Large intestine (tissue), 3 donors: ENCODE results near the gene KRTAP5-2. TPM values are rescaled to one million over a fixed set of nuclear protein-coding genes. Genes with fewer than 3 reads are reported as not detected.
A peak's percentile ranks its signal among the peaks of the same experiment; 100 is the strongest.

Experiments
- DNase-seq, 2 donors: peaks; one replicate each; pipeline versions ENCODE4 v3.0.0 to v3.0.0-alpha.2; 2013
- H3K27ac ChIP-seq: one replicate; pipeline ENCODE4 v1.5.1; 2013; ENCODE audit warnings: low read length
- H3K27me3 ChIP-seq: 2 replicates; pipeline ENCODE4 v1.6.1; 2013; ENCODE audit warnings: low read length; ENCODE audit not compliant: control insufficient read depth, insufficient read depth
- H3K36me3 ChIP-seq: 2 replicates; pipeline ENCODE4 v1.6.1; 2013; ENCODE audit warnings: low read length; ENCODE audit not compliant: control insufficient read depth, insufficient read depth
- H3K4me1 ChIP-seq: one replicate; pipeline ENCODE4 v1.6.1; 2013; ENCODE audit warnings: low read length; ENCODE audit not compliant: control insufficient read depth, insufficient read depth
- H3K4me3 ChIP-seq: one replicate; pipeline ENCODE4 v1.5.1; 2013; ENCODE audit warnings: low read length
- H3K9me3 ChIP-seq: one replicate; pipeline ENCODE4 v1.6.1; 2013; ENCODE audit warnings: mild to moderate bottlenecking, low read depth, low read length, moderate library complexity; ENCODE audit not compliant: control insufficient read depth
- WGBS: methylation state at CpG from one replicate; pipeline ENCODE4 v1.1.5; 2013; ENCODE audit warnings: low lambda C conversion rate; ENCODE audit not compliant: insufficient coverage; 5-methylcytosine and 5-hydroxymethylcytosine counted together
- polyA plus RNA-seq: library from polyadenylated mRNA; unstranded; fragments of 120-200 nt; gene quantifications from one replicate; pipeline ENCODE4 v1.2.1, GENCODE V29; 2013

KRTAP5-2 gene
- polyA plus RNA-seq, 1 donor, result 0.42 TPM

DNA sequence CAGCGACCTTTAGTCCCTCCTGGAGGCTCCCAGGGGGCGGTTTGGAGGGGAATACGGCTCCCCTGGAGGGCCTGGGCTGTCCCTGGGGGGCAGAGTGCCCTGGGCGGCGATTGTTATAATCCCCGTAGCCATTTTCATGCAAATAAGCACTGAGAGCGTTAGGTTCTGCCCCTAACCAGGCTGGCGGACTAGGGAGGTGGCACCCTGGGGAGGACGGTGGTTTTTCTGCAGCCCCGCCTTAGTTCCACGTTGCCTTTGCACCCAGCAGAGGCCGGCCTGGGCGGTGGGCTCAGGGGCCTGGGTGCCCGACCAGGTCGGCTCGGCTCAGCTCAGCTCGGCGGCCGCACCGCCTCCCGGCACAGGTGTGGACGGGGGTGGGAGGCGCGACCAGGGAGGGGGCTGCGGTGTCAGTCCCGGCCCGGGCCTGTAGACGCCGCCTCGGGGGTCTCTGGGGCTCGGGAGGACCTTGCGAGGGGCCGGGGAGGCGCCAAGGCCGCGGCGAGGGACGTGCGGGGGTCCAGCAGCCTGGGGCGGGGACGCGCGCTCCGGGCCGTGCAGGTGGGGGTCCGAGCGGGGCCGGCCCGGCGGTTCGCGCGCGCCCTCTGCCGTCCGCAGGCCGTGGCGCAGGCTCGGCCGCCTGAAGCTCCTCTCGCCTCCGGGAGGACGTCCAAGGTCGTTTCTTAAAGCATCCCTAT, 23.7 kb downstream of the KRTAP5-2 start:
- Histone ChIP-seq H3K36me3 (no peaks in the 10 kb centered on the region), H3K4me3 (peak overlapping the region; percentile 49), H3K27ac (peak overlapping the region; percentile 86), H3K9me3 (peaks cover 8% of the 10 kb centered on the region), H3K4me1 (peaks cover 30% of the 10 kb centered on the region), H3K27me3 (peaks cover 16% of the 10 kb centered on the region)
- WGBS, result no CpG with 5 or more reads among the region's 64 CpGs
- DNase-seq, result peak; percentile 69 to 86

- DNase-seq, result no peak
- no CpG with 5 or more reads among the region's 7 CpGs for WGBS
- Histone ChIP-seq H3K4me1 (peaks cover 35% of the 10 kb centered on the region), H3K9me3 (peaks cover 8% of the 10 kb centered on the region), H3K36me3 (no peaks in the 10 kb centered on the region), H3K27me3 (peaks cover 16% of the 10 kb centered on the region), H3K27ac (peak overlapping the region; percentile 86), H3K4me3 (peak overlapping the region; percentile 49)
These were observed 24.2 kb downstream of the KRTAP5-2 start for GRCh38 chr11:1573903-1574237.

DNA sequence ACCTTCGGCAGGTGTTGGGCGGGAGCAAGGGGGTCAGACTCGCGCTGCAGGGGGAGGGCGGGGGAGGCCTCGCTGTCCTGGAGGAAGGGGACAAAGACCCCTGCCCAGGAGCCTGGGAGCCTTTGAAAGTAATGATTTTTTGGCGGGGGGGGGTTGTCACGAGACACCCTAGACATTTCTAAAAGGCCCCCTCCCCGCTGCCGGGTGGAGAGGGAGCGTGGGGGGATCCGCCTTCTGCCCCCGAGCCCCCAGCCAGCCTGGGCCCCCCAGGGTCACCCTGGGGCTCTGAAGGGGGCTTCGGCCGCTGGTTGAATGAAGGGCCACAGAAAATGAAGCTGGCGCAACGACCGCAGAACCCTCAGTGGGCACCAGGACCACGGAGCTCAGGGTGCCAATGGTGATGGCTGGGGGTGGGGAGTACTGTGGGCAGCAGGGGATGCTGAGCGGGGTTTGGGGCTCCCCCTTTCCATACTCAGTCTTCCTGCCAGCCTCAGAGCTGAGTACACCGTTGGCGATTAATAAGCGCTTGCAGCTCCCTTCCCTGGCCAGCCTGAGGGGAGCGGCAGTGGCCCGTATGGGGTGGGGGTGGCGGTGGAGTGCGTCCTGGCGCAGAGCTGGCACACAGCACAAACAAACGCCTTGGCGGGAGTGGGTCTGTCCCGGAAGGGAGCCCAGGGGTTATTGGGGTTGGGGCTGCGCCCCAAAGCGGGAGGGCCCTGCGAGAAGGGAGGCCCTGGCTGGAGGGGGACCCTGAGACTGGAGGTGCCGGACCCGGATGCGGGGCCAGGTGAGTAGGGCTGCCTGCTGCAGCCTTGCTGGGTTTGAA, 24.8 kb downstream of the KRTAP5-2 start:
- Histone ChIP-seq H3K36me3 (no peaks in the 10 kb centered on the region), H3K27ac (peak overlapping the region; percentile 86), H3K4me3 (peak overlapping the region; percentile 49), H3K9me3 (peaks cover 3% of the 10 kb centered on the region), H3K4me1 (peaks cover 41% of the 10 kb centered on the region), H3K27me3 (peaks cover 16% of the 10 kb centered on the region)
- peak in 1 of 2 donors; percentile 79 for DNase-seq
- WGBS, result no CpG with 5 or more reads among the region's 37 CpGs

GRCh38 chr11:1572197-1573076, 25.7 kb downstream of the KRTAP5-2 start, which contains the start of gene DUSP8:
Gene DUSP8 (minus strand): TSS chr11:1572271. CDS start chr11:1565826, 6,445 bp downstream.
- no CpG with 5 or more reads among the region's 124 CpGs for WGBS
- DNase-seq, result peak; percentile 95
- H3K9me3 ChIP-seq, result no peaks in the 10 kb centered on the region
- H3K27me3 ChIP-seq, result peaks cover 16% of the 10 kb centered on the region
- H3K4me3 ChIP-seq, result peak within 1 kb of the TSS; percentile 73
- H3K36me3 ChIP-seq, result no peaks in the 10 kb centered on the region
- peaks cover 50% of the 10 kb centered on the region for H3K4me1 ChIP-seq
- peak within 1 kb of the TSS; percentile 86 for H3K27ac ChIP-seq

GRCh38 chr11:1571760-1572196, 26.3 kb downstream of the KRTAP5-2 start:
- DNase-seq, result no peak
- no peak overlapping the region for H3K27ac ChIP-seq
- H3K4me1 ChIP-seq, result peaks cover 56% of the 10 kb centered on the region
- peaks cover 16% of the 10 kb centered on the region for H3K27me3 ChIP-seq
- peak overlapping the region; percentile 73 for H3K4me3 ChIP-seq
- H3K9me3 ChIP-seq, result no peaks in the 10 kb centered on the region
- WGBS, result no CpG with 5 or more reads among the region's 91 CpGs
- H3K36me3 ChIP-seq, result no peaks in the 10 kb centered on the region

DNA sequence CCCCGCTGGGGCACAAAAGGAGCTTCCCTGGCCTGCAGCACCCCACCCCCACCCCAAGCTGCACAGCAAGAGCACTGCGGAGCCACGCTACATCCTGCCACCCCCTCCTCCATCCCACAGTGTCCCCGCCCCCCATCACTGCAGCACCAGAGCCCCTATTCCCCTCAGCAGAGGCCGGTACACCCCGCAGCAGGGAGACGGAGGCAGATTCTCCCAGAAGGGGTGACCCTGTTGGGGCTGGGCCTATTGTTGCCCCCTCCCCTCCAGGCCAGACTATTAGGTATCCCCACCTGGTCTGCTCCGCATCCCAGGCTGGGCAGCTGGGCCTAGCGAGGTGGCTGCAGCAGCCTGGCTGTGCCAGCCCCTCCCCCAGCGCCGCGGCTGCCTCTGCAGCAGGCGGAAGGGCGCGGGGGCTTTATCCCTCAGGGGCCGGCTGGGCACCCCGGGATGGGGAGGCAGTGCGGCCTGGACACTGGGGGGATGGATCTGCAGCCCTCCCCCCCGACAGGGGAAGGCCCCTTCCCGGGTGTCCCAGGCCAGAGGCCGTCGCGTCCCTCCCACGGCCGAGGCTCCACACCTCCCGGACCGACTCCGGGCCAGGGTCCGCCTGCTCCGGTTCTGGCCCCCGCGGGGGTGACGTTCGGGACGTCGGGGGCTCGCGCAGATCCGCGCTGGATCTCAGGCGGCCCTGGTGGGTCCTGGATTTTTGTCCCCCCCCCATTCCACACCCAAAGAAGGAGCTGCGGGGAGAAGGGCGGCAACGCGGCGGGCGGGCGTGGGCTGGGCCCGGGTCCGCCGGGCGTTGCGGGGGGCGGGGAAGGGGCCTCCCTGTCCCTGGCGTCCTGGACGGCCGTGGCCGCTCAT, 27.0 kb downstream of the KRTAP5-2 start:
- no CpG with 5 or more reads among the region's 58 CpGs for WGBS
- Histone ChIP-seq H3K4me1 (peaks cover 63% of the 10 kb centered on the region), H3K27me3 (peaks cover 16% of the 10 kb centered on the region)

DNA sequence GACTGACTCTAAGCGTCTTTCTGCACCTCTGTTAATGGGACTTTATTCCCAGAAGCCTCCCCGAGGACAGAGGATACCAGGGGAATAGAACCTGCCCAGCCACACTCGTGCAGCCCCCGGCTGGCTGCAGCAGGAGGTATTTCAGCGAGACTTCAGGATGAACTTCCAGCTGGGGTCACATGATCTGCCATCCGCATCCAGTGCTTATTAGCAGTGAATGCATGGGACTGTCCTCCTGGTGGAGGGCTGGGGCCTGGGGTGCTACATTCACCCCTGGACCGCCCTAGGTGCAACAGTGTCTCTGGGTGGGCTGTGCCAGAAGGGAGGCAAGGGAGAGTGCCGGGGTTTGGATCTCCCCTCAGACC, 27.6 kb downstream of the KRTAP5-2 start:
- peak overlapping the region; percentile 76 for H3K27ac ChIP-seq
- H3K9me3 ChIP-seq, result no peaks in the 10 kb centered on the region
- WGBS, result no CpG with 5 or more reads among the region's 8 CpGs

More for the DNA sequence above, 27.0 kb downstream of the KRTAP5-2 start:
- H3K9me3 ChIP-seq, result no peaks in the 10 kb centered on the region
- peak overlapping the region; percentile 76 for H3K27ac ChIP-seq
- no peaks in the 10 kb centered on the region for H3K36me3 ChIP-seq
- DNase-seq, result peak in 1 of 2 donors; percentile 71
- H3K4me3 ChIP-seq, result peak overlapping the region; percentile 73

DNA sequence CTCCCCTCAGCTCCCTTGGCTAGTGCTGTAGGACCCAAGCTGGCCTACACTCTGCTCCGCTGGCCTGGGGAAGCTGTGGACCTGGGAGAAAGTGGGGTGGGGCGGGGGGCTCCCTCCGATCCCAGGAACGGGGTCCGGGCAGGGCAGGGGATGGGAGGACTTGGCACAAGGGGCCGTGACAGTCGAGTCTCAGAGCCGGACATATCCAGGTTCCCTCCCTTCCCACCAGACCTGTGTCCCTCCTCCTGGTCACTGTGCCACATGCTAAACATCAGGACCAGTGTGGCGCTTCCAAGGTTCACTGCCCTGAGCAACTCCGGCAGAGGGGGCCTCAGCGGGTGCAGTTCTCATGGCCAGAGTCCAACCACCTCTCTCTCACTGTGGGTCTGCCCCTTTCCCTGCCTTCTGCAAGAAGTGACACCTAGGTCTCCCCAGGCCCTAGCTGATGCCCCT, 28.1 kb downstream of the KRTAP5-2 start:
- peak overlapping the region; percentile 76 for H3K27ac ChIP-seq
- H3K4me1 ChIP-seq, result peaks cover 73% of the 10 kb centered on the region
- WGBS, result no CpG with 5 or more reads among the region's 11 CpGs
- no peaks in the 10 kb centered on the region for H3K9me3 ChIP-seq
- peak; percentile 78 to 90 for DNase-seq
- H3K27me3 ChIP-seq, result peaks cover 16% of the 10 kb centered on the region
- H3K36me3 ChIP-seq, result peaks cover 5% of the 10 kb centered on the region
- H3K4me3 ChIP-seq, result peak overlapping the region; percentile 73

More for the DNA sequence above, 27.6 kb downstream of the KRTAP5-2 start:
- no peak for DNase-seq
- peak overlapping the region; percentile 73 for H3K4me3 ChIP-seq
- H3K27me3 ChIP-seq, result peaks cover 16% of the 10 kb centered on the region
- H3K36me3 ChIP-seq, result peaks cover under 1% of the 10 kb centered on the region
- peaks cover 68% of the 10 kb centered on the region for H3K4me1 ChIP-seq

GRCh38 chr11:1569251-1569780, 28.8 kb downstream of the KRTAP5-2 start:
- peaks cover 6% of the 10 kb centered on the region for H3K36me3 ChIP-seq
- DNase-seq, result peak; percentile 74 to 89
- H3K4me3 ChIP-seq, result no peak overlapping the region
- H3K9me3 ChIP-seq, result no peaks in the 10 kb centered on the region
- WGBS, result no CpG with 5 or more reads among the region's 14 CpGs
- H3K27me3 ChIP-seq, result peaks cover 16% of the 10 kb centered on the region
- peak overlapping the region; percentile 76 for H3K27ac ChIP-seq
- H3K4me1 ChIP-seq, result peaks cover 80% of the 10 kb centered on the region
